Measurements from ENCODE around the gene GALNT2.

GALNT2 gene

GRCh38 chr1:230261928-230262650 is 195.1 kb downstream of the GALNT2 start:
- DNase-seq (ENCODE audit: low spot score) = no peak
- in situ Hi-C loops (cut with MboI; ENCODE audit: low pct_unique_long_range_greater_than_20kb, low sequenced_read_pairs, unreplicated experiment) = no loop called here
- TF ChIP-seq CTCF (IDR thresholded peaks at IDR 0.05; ENCODE audit: extremely low read depth, insufficient read depth, missing control alignments) = no peak

- no peak for TF ChIP-seq CTCF (IDR thresholded peaks at IDR 0.05; ENCODE audit: extremely low read depth, insufficient read depth, missing control alignments)
- in situ Hi-C loops (cut with MboI; ENCODE audit: low pct_unique_long_range_greater_than_20kb, low sequenced_read_pairs, unreplicated experiment) = no loop called here
- DNase-seq (ENCODE audit: low spot score) = no peak
Observed at GRCh38 chr1:230262867-230263567, 196.0 kb downstream of the GALNT2 start.

- DNase-seq (ENCODE audit: low spot score) = no peak
- in situ Hi-C loops (cut with MboI; ENCODE audit: low pct_unique_long_range_greater_than_20kb, low sequenced_read_pairs, unreplicated experiment) = no loop called here
- TF ChIP-seq CTCF (IDR thresholded peaks at IDR 0.05; ENCODE audit: extremely low read depth, insufficient read depth, missing control alignments) = no peak
Observed at GRCh38 chr1:230263568-230264195, 196.6 kb downstream of the GALNT2 start.

- no peak for TF ChIP-seq CTCF (IDR thresholded peaks at IDR 0.05; ENCODE audit: extremely low read depth, insufficient read depth, missing control alignments)
- DNase-seq (ENCODE audit: low spot score) = no peak
- in situ Hi-C loops (cut with MboI; ENCODE audit: low pct_unique_long_range_greater_than_20kb, low sequenced_read_pairs, unreplicated experiment) = no loop called here
Observed at GRCh38 chr1:230264342-230264741, 197.3 kb downstream of the GALNT2 start.

- in situ Hi-C loops (cut with MboI; ENCODE audit: low pct_unique_long_range_greater_than_20kb, low sequenced_read_pairs, unreplicated experiment) = no loop called here
- no peak for DNase-seq (ENCODE audit: low spot score)
- TF ChIP-seq CTCF (IDR thresholded peaks at IDR 0.05; ENCODE audit: extremely low read depth, insufficient read depth, missing control alignments) = no peak
Observed at GRCh38 chr1:230265200-230266115, 198.4 kb downstream of the GALNT2 start.

- in situ Hi-C loops (cut with MboI; ENCODE audit: low pct_unique_long_range_greater_than_20kb, low sequenced_read_pairs, unreplicated experiment) = no loop called here
- no peak for TF ChIP-seq CTCF (IDR thresholded peaks at IDR 0.05; ENCODE audit: extremely low read depth, insufficient read depth, missing control alignments)
- no peak for DNase-seq (ENCODE audit: low spot score)
Observed at GRCh38 chr1:230266456-230266855, 199.4 kb downstream of the GALNT2 start.
